Activated CD4-positive, CD25-positive, alpha-beta regulatory T cell (primary cell): ENCODE results near the gene PDZD4.

Source experiments
- DNase-seq, 4 experiments: peaks; one replicate each; lab custom pipeline; 2025; lab: John Stamatoyannopoulos, UW

PDZD4 gene

GRCh38 chrX:153782871-153783270 lies 47.5 kb downstream of the PDZD4 start:
- no peak for DNase-seq

GRCh38 chrX:153782313-153782712 lies 48.0 kb downstream of the PDZD4 start:
- no peak for DNase-seq

GRCh38 chrX:153781428-153782047 lies 48.8 kb downstream of the PDZD4 start:
- DNase-seq: no peak

- DNase-seq: no peak
These were observed 49.5 kb downstream of the PDZD4 start, which contains the start of gene SRPK3 for GRCh38 chrX:153780678-153781427. Gene SRPK3 (plus strand): TSS chrX:153781041. CDS start chrX:153781087, 46 bp downstream.

GRCh38 chrX:153779891-153780677 lies 50.3 kb downstream of the PDZD4 start:
- DNase-seq: no peak

GRCh38 chrX:153778684-153779101 lies 51.7 kb downstream of the PDZD4 start:
- DNase-seq: no peak

- no peak for DNase-seq
These were observed 52.2 kb downstream of the PDZD4 start for GRCh38 chrX:153778181-153778580.

GRCh38 chrX:153777261-153778090 lies 52.9 kb downstream of the PDZD4 start:
- DNase-seq: no peak

GRCh38 chrX:153776611-153777045 lies 53.7 kb downstream of the PDZD4 start:
- DNase-seq: no peak

GRCh38 chrX:153776120-153776599 lies 54.2 kb downstream of the PDZD4 start:
- DNase-seq: no peak

- no peak for DNase-seq
These were observed 54.8 kb downstream of the PDZD4 start for GRCh38 chrX:153775293-153776119.

GRCh38 chrX:153774576-153775292 lies 55.6 kb downstream of the PDZD4 start:
- no peak for DNase-seq

GRCh38 chrX:153773741-153774575 lies 56.4 kb downstream of the PDZD4 start:
- no peak for DNase-seq

GRCh38 chrX:153773218-153773611 lies 57.1 kb downstream of the PDZD4 start:
- DNase-seq: no peak

- DNase-seq: no peak
These were observed 57.8 kb downstream of the PDZD4 start for GRCh38 chrX:153772316-153773217.

GRCh38 chrX:153771415-153772315 lies 58.7 kb downstream of the PDZD4 start:
- no peak for DNase-seq
